ENCODE data around the gene H2AZ1.
A peak's percentile ranks its signal among the peaks of the same experiment; 100 is the strongest.

Gene H2AZ1

DNA sequence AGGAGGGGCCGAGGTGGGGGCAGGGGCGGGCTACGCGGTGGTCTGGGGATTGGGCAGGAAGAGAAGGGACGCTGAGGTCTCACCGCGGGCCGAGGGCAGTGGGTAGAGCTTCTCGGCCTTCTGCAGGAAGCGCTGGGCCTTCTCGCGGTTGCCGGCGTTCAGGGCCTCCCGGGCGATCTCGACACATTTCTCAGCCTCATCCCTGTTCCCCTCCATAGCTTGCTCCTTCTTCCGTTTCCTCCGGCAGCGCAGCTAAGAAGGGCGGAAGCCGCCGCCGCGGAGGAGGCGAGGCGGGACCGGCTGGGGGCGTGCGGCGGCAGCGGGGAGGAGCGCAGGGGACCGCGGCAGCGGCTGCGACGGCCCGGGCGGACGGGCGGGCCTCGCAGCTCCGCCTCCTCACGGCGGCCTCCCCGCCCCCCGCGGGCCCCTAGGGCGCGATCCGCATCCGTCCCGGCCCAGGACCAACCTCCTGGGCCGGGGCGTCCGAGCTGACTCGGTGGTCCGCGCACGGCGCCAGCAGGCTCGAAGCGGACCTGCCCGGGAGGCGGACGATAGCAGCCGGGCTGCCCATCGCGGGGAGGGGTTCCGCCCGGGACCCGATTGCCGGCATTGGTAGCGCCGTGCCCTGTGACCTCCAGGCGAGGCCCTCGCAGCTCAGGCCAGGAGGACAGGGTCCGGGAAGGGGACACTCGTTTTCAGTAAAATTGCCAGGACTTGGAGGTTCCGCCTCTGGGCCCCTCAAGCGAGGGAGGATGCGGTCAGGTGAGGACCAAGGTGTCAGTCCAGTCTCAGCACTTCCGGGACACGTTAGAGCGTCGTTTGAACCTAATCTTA lies 3.5 kb downstream of the H2AZ1 start, which contains the start of gene DNAJB14:
DNAJB14 (minus strand) TSS at position 263 of the 834 bp plus-strand sequence; CDS start at position 216, 47 bp downstream.
- DNase-seq (ENCODE audit: low read depth in 2 of 2) = peak; percentile 56 to 61

DNA sequence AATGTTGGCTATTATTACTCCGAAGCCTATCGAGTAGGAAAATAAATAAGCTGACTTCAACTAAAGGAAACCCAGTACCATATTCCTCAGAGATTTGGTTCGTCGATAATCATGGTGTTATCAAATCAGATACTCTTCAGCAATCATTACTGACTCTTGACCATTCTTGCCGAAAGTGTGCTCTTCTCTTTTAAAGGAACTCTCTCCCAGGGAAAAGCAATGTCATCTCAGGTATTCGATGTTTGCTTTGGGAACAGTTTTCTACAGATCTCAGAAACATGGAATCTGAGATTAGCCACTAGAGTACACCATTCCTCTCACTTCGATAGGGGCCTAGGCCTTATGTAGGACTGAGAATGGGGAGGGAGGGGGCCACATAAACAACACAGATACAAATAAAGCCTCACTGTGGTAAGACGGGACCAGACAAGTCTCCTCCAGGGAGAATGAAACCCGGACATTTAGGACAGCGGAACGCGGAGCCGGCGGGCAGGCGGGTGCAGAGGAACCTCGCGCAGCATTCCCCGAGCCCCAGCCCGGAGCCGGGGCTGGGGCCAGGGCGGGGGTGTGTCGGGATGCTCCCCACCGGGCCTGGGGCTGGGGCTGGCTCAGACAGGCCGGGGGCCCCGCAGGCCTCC lies 4.2 kb downstream of the H2AZ1 start:
- DNase-seq (ENCODE audit: low read depth in 2 of 2) = no peak

DNA sequence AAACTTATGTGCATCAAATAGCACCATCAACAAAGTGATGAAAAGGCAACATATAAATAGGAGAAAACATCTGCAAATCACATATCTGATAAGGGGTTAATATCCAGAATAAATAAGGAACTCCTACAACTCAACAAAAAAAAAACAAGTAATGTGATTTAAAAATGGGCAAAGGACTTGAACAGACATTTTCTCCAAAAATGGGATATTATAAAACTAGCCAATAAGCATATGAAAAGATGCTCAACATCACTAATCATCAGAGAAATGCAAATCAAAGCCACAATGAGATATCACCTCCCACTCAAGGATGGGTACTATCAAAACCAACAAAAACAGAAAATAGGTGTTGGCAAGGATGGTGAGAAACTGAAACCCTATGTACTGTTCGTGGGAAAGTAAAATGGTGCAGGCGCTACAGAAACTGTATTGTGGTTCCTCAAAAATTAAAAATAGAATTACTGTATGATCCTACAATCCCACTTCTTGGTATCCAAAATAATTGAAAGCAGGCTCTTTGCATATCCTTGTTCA lies 6.1 kb downstream of the H2AZ1 start:
- DNase-seq (ENCODE audit: low read depth in 2 of 2) = no peak

DNA sequence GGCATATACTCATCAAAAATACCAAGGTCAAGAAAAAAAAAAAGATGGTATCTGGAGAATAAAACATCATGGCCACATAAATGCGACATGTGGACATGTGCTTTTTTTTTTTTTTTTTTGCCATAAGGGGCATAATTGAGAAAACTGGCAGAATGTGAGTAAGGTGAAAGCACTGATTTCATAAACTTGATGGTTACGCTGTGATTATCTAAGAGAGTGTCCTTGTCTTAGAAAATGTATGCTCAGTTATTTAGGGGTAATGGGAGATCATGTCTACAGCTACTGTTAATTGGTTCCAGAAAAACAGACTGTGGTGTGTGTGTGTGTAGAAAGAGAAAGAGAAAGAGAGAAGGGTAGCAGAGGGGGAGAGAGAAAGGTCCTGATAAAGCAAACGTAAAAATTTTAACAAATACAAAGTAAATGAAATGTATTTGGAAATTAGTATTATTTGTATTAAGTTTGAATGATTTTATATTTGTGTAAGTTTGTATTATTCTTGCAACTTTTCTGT lies 11.8 kb downstream of the H2AZ1 start:
- no peak for DNase-seq (ENCODE audit: low read depth in 2 of 2)

DNA sequence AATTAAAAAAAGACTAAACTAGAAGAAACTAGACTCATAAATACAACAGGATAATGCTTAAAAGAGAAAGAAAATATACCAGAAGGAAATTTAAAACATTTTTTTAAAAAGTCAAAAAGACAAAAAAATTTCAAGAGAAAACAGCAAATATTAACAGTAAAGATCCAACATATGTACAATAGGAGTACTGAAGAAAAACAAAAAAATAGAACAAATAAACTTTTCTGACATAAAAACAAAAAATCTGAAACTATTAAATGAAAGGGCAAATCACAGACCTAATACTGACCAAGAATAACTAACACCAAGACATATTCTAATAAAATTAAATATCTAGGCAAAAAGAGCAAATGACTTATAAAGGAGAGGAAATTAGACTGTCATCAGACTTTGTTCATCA lies 15.2 kb downstream of the H2AZ1 start:
- DNase-seq (ENCODE audit: low read depth in 2 of 2) = no peak

DNA sequence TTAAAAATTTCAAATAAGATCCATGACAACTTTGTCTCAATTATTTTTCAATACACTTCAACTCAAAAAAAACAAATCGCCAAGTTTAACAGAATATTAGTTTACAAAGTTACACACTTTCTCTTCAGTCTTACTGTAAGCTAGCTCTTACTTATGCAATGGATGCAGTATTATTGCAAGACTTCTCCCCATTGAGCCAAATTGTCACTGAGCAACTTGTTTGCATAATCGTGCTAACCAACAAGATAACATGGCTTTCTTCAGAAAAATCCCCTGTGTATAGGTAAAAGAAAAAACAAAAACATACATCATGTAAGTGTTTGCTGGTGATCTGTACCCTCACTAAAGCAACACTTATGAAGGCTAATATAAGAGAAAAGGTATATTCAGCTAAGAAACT lies 22.5 kb downstream of the H2AZ1 start:
- DNase-seq (ENCODE audit: low read depth in 2 of 2) = no peak

DNA sequence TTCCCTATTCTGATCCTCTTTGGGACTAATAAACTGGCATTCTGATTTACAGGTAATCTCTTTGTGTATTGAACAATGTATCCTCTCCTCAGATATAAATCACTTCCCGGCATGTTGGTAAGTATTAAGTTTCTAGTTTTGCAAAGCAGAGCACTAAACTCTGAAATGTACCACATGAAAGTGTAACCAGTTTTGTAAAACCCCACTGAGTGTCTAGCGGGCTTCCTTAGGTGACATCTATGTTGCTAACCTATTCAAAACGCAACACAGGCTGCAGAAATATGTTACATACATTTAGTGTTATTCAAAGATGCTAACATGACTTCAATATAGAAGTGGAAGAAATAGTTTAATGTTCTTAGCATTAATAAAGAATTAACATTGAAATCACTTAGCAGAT lies 28.9 kb downstream of the H2AZ1 start:
- no peak for DNase-seq (ENCODE audit: low read depth in 2 of 2)

DNA sequence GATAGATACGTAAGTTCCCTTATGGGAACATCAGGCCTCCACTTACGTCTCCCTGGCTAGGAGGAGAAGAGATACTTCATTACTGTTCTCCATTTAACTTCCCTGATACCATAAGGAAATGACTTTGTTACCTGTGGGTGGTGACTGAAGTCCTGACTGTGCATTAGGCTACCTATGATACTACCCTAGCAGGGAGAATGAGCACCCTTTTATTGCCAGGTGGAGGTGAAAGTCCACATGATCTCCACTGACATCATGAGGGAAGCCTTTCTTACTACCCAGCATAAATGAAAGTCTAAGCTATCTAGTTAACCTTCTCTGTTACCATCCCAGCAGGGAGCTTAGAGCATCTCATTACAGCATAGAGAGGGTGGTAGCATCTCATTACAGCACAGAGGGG lies 31.4 kb downstream of the H2AZ1 start:
- DNase-seq (ENCODE audit: low read depth in 2 of 2) = no peak

DNA sequence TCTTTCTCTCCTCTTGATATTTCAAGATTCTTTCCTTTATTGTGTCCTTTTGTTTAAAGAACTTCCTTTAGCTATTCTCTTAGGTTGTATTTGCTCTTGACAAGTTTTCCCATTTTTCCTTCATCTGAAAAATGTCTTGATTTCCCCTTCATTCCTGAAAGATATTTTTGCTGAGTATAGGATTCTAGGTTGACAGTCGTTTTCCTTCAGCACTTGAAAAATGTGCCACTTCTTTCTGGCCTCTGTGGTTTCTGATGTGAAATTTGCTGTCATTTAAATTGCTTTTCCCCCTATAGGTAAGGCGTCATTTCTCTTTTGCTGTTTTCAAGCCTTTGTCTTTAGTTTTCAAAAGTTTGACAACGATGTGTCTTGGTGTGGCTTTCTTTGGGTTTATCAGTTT lies 32.5 kb downstream of the H2AZ1 start:
- no peak for DNase-seq (ENCODE audit: low read depth in 2 of 2)

DNA sequence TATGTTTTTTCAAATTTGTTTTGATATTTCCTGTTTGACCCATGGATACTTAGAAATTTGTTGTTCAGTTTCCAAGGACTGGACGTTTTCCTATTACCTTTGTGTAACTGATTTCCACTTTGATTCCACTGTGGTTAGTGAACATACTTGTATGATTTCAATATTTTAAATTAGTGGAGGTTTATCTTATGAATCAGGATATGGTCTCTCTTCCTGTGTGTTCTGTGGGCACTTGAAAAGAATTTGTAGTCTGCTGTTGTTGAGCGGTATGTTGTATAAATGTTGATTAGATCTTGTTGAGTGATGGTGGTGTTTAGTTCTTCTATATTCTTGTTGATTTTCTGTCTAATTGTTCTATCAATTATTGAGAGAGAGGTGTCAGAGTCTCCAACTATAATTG lies 34.6 kb downstream of the H2AZ1 start:
- DNase-seq (ENCODE audit: low read depth in 2 of 2) = no peak
